Adipocyte (in vitro differentiated cells): ENCODE data around the gene HTR3D.
"Not testable (repeated sequence)": the region's sequence is repeated elsewhere in the genome, so short reads cannot be mapped to it uniquely, and the experiment has no call there.

Experiments used
- DNase-seq: peaks from one replicate; pipeline ENCODE4 v3.0.0-alpha.2; 2015; ENCODE audit warnings: low read depth
- H3K27me3 ChIP-seq: replicated peaks from 2 replicates; pipeline ENCODE4 v1.7.0; 2013; ENCODE audit warnings: mild to moderate bottlenecking, low read length, moderate library complexity; ENCODE audit not compliant: control insufficient read depth, insufficient read depth
- H3K36me3 ChIP-seq: 2 replicates; pipeline ENCODE4 v1.7.0; 2013; ENCODE audit warnings: low read length, mild to moderate bottlenecking, moderate library complexity; ENCODE audit not compliant: control insufficient read depth, insufficient read depth, severe bottlenecking
- H3K4me1 ChIP-seq: 2 replicates; pipeline ENCODE4 v1.7.0; 2013; ENCODE audit warnings: mild to moderate bottlenecking, low read length, moderate library complexity; ENCODE audit not compliant: control insufficient read depth, insufficient read depth
- H3K4me3 ChIP-seq: 2 replicates; pipeline ENCODE4 v1.7.0; 2013; ENCODE audit warnings: mild to moderate bottlenecking, low read length, moderate library complexity
- H3K9ac ChIP-seq: 2 replicates; pipeline ENCODE4 v1.7.0; 2013; ENCODE audit warnings: mild to moderate bottlenecking, low read length, moderate library complexity
- H3K9me3 ChIP-seq: 2 replicates; pipeline ENCODE4 v1.7.0; 2013; ENCODE audit warnings: mild to moderate bottlenecking, low read length, moderate library complexity; ENCODE audit not compliant: control insufficient read depth

The HTR3D gene

GRCh38 chr3:184003187-184003967 lies 28.2 kb upstream of the HTR3D start:
- Histone ChIP-seq H3K9me3 (no peaks in the 10 kb centered on the region), H3K4me1 (peaks cover 38% of the 10 kb centered on the region), H3K27me3 (no peaks in the 10 kb centered on the region), H3K4me3 (peak overlapping the region; percentile 54), H3K36me3 (peaks cover 4% of the 10 kb centered on the region), H3K9ac (peak overlapping the region; percentile 50)
- peak; percentile 71 for DNase-seq

- no peak for DNase-seq
- Histone ChIP-seq H3K4me3 (no peak overlapping the region), H3K36me3 (peaks cover 9% of the 10 kb centered on the region), H3K9me3 (no peaks in the 10 kb centered on the region), H3K4me1 (peaks cover 37% of the 10 kb centered on the region), H3K27me3 (no peaks in the 10 kb centered on the region), H3K9ac (peak overlapping the region; percentile 50)
Observed at GRCh38 chr3:184004476-184004875, 27.1 kb upstream of the HTR3D start.

- Histone ChIP-seq H3K4me3 (no peak overlapping the region), H3K36me3 (peaks cover 11% of the 10 kb centered on the region), H3K4me1 (peaks cover 37% of the 10 kb centered on the region), H3K9ac (peak overlapping the region; percentile 22), H3K27me3 (no peaks in the 10 kb centered on the region), H3K9me3 (no peaks in the 10 kb centered on the region)
- DNase-seq: peak; percentile 16
Observed at GRCh38 chr3:184005941-184006507, 25.5 kb upstream of the HTR3D start.

- DNase-seq: not testable (repeated sequence)
Observed at GRCh38 chr3:184007143-184007813, 24.3 kb upstream of the HTR3D start.

GRCh38 chr3:184008161-184008560 lies 23.4 kb upstream of the HTR3D start:
- Histone ChIP-seq H3K9ac (no peak overlapping the region), H3K27me3 (no peaks in the 10 kb centered on the region), H3K4me3 (no peak overlapping the region), H3K36me3 (peaks cover 27% of the 10 kb centered on the region), H3K9me3 (no peaks in the 10 kb centered on the region), H3K4me1 (peaks cover 31% of the 10 kb centered on the region)
- DNase-seq: no peak

More at GRCh38 chr3:184007143-184007813, 24.3 kb upstream of the HTR3D start:
- Histone ChIP-seq H3K36me3 (peaks cover 21% of the 10 kb centered on the region), H3K4me1 (peaks cover 37% of the 10 kb centered on the region)
- H3K27me3 ChIP-seq, H3K9ac ChIP-seq, H3K9me3 ChIP-seq, H3K4me3 ChIP-seq: not testable (repeated sequence)

GRCh38 chr3:184011230-184011876 lies 20.2 kb upstream of the HTR3D start:
- H3K4me1 ChIP-seq: peaks cover 21% of the 10 kb centered on the region
- no peak for DNase-seq
- no peak overlapping the region for H3K4me3 ChIP-seq
- no peak overlapping the region for H3K9ac ChIP-seq
- no peaks in the 10 kb centered on the region for H3K9me3 ChIP-seq
- H3K27me3 ChIP-seq: no peaks in the 10 kb centered on the region
- peaks cover 31% of the 10 kb centered on the region for H3K36me3 ChIP-seq

GRCh38 chr3:184011937-184012889 lies 19.3 kb upstream of the HTR3D start:
- DNase-seq: no peak
- no peaks in the 10 kb centered on the region for H3K27me3 ChIP-seq
- no peak overlapping the region for H3K9ac ChIP-seq
- no peaks in the 10 kb centered on the region for H3K9me3 ChIP-seq
- H3K4me1 ChIP-seq: peaks cover 22% of the 10 kb centered on the region
- H3K36me3 ChIP-seq: peaks cover 31% of the 10 kb centered on the region
- H3K4me3 ChIP-seq: no peak overlapping the region

GRCh38 chr3:184015381-184016019 lies 16.0 kb upstream of the HTR3D start:
- Histone ChIP-seq H3K4me1 (peaks cover 25% of the 10 kb centered on the region), H3K4me3 (peak overlapping the region; percentile 16), H3K27me3 (no peaks in the 10 kb centered on the region), H3K9me3 (no peaks in the 10 kb centered on the region), H3K36me3 (peaks cover 22% of the 10 kb centered on the region), H3K9ac (no peak overlapping the region)
- no peak for DNase-seq

GRCh38 chr3:184016169-184016570 lies 15.4 kb upstream of the HTR3D start:
- H3K4me3 ChIP-seq: peak overlapping the region; percentile 99
- no peak overlapping the region for H3K9ac ChIP-seq
- H3K36me3 ChIP-seq: peaks cover 18% of the 10 kb centered on the region
- peaks cover 25% of the 10 kb centered on the region for H3K4me1 ChIP-seq
- H3K27me3 ChIP-seq: peaks cover 2% of the 10 kb centered on the region
- no peak for DNase-seq
- no peaks in the 10 kb centered on the region for H3K9me3 ChIP-seq
